ENCODE data around the gene SH3GL1.

Gene SH3GL1

GRCh38 chr19:4372165-4373012, 28.0 kb downstream of the SH3GL1 start:
- no peak for DNase-seq
- no peak overlapping the region for H3K27ac ChIP-seq (ENCODE audit: low read length)
- no peaks in the 10 kb centered on the region for H3K9me2 ChIP-seq (replicated peaks; ENCODE audit: insufficient read depth, low read length)
- H3K36me3 ChIP-seq (replicated peaks; ENCODE audit: insufficient read depth, low read length): no peaks in the 10 kb centered on the region
- no peaks in the 10 kb centered on the region for H3K9me3 ChIP-seq (replicated peaks; ENCODE audit: insufficient read depth, low read length)
- H2AFZ ChIP-seq (ENCODE audit: low read length): no peak overlapping the region
- no peaks in the 10 kb centered on the region for H3K27me3 ChIP-seq (replicated peaks; ENCODE audit: insufficient read depth, low read length)
- peaks cover 22% of the 10 kb centered on the region for H3F3A ChIP-seq (ENCODE audit: insufficient read depth, low read length)
- no peak overlapping the region for H3K4me3 ChIP-seq (ENCODE audit: low read length)
- TF ChIP-seq, protein P1, sequence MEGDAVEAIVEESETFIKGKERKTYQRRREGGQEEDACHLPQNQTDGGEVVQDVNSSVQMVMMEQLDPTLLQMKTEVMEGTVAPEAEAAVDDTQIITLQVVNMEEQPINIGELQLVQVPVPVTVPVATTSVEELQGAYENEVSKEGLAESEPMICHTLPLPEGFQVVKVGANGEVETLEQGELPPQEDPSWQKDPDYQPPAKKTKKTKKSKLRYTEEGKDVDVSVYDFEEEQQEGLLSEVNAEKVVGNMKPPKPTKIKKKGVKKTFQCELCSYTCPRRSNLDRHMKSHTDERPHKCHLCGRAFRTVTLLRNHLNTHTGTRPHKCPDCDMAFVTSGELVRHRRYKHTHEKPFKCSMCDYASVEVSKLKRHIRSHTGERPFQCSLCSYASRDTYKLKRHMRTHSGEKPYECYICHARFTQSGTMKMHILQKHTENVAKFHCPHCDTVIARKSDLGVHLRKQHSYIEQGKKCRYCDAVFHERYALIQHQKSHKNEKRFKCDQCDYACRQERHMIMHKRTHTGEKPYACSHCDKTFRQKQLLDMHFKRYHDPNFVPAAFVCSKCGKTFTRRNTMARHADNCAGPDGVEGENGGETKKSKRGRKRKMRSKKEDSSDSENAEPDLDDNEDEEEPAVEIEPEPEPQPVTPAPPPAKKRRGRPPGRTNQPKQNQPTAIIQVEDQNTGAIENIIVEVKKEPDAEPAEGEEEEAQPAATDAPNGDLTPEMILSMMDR (IDR thresholded peaks at IDR 0.05; ENCODE audit: low read length): no peak
- TF ChIP-seq EZH2 (optimal IDR thresholded peaks at IDR 0.05; ENCODE audit: low read depth, low read length): no peak
- TF ChIP-seq EZH2phosphoT487 (IDR thresholded peaks at IDR 0.05; ENCODE audit: low read length): no peak
- peaks cover 86% of the 10 kb centered on the region for H3K79me2 ChIP-seq (ENCODE audit: low read length)
- no peak overlapping the region for H3K9ac ChIP-seq (ENCODE audit: low read length)
- H3K4me1 ChIP-seq (ENCODE audit: low read length): peaks cover 29% of the 10 kb centered on the region
- H3K4me2 ChIP-seq (ENCODE audit: low read depth, low read length): no peak overlapping the region
- H4K20me1 ChIP-seq (ENCODE audit: insufficient read depth, low read length): peaks cover 7% of the 10 kb centered on the region; the same call in 1 of the 2 replicates

DNA sequence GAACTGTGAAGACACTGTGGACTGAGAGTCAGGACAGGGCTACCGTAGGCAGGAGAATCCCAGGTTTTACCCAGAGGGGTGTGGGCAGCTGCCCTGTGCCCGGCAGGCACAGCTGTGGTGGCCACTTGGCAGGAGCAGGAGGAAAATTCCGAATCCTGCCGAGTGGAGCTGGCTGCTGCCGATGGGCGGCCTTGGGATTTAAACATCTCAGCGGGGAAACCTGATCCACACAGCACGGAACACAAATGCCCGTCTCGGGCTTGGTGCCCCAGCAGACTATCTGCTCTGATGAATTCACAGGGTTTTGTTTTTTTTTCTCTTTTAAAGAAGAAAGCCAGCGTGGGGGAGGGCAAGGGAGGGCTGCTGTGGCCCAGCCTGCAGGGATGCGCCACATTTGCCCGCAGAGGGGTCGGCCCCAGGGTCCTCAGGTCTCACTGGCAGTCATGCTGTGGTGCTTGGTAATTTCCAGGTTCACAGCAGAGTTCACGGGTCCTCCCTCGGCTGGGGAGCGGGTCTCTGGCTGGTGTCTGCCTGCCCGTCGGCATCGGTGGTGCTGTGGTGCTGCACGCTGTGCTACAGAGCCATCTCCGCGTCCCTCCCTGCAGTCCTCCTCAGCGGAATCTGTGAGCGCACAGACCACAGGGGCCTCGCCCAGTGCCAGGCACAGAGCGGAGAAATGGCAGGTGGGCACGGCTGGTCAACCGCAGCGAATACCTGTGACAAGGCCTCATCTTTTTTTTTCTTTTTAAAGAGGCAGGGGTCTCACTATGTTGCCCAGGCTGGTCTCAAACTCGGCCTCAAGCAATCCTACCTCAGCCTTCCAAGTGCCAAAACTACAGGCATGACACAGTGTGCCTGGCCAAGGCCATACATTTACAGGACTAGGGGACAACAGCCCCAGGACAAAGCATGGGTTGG, 28.8 kb downstream of the SH3GL1 start:
- DNase-seq: no peak
- no peak overlapping the region; the same call in 1 of the 2 replicates for H3K9ac ChIP-seq (ENCODE audit: low read length)

GRCh38 chr19:4370418-4371041, 29.8 kb downstream of the SH3GL1 start:
- peaks cover 71% of the 10 kb centered on the region for H3K79me2 ChIP-seq (ENCODE audit: low read length)
- H3K27ac ChIP-seq (ENCODE audit: low read length): peak overlapping the region; percentile 86; the same call in 1 of the 2 replicates
- H3K9me2 ChIP-seq (replicated peaks; ENCODE audit: insufficient read depth, low read length): no peaks in the 10 kb centered on the region
- H3K4me3 ChIP-seq (ENCODE audit: low read length): peak overlapping the region; percentile 62
- TF ChIP-seq, protein P1 (IDR thresholded peaks at IDR 0.05; ENCODE audit: low read length): no peak
- TF ChIP-seq EZH2phosphoT487 (IDR thresholded peaks at IDR 0.05; ENCODE audit: low read length) (no peak), EZH2 (optimal IDR thresholded peaks at IDR 0.05; ENCODE audit: low read depth, low read length) (no peak)
- no peaks in the 10 kb centered on the region; the same call in 1 of the 2 replicates for H4K20me1 ChIP-seq (ENCODE audit: insufficient read depth, low read length)
- DNase-seq: no peak
- H3F3A ChIP-seq (ENCODE audit: insufficient read depth, low read length): peaks cover 22% of the 10 kb centered on the region
- H2AFZ ChIP-seq (ENCODE audit: low read length): no peak overlapping the region
- no peaks in the 10 kb centered on the region for H3K9me3 ChIP-seq (replicated peaks; ENCODE audit: insufficient read depth, low read length)
- H3K4me1 ChIP-seq (ENCODE audit: low read length): peaks cover 29% of the 10 kb centered on the region
- peak overlapping the region; percentile 74; the same call in 1 of the 2 replicates for H3K9ac ChIP-seq (ENCODE audit: low read length)
- H3K36me3 ChIP-seq (replicated peaks; ENCODE audit: insufficient read depth, low read length): no peaks in the 10 kb centered on the region
- no peaks in the 10 kb centered on the region for H3K27me3 ChIP-seq (replicated peaks; ENCODE audit: insufficient read depth, low read length)
- peak overlapping the region; percentile 100 for H3K4me2 ChIP-seq (ENCODE audit: low read depth, low read length)

More for the DNA sequence above, 28.8 kb downstream of the SH3GL1 start:
- Histone ChIP-seq H3K36me3 (replicated peaks; ENCODE audit: insufficient read depth, low read length) (no peaks in the 10 kb centered on the region), H3K9me2 (replicated peaks; ENCODE audit: insufficient read depth, low read length) (no peaks in the 10 kb centered on the region), H3K4me2 (ENCODE audit: low read depth, low read length) (peak overlapping the region; percentile 100), H3K4me3 (ENCODE audit: low read length) (no peak overlapping the region), H3K27me3 (replicated peaks; ENCODE audit: insufficient read depth, low read length) (no peaks in the 10 kb centered on the region), H3K79me2 (ENCODE audit: low read length) (peaks cover 80% of the 10 kb centered on the region), H3F3A (ENCODE audit: insufficient read depth, low read length) (peaks cover 22% of the 10 kb centered on the region), H2AFZ (ENCODE audit: low read length) (no peak overlapping the region), H3K9me3 (replicated peaks; ENCODE audit: insufficient read depth, low read length) (no peaks in the 10 kb centered on the region), H3K27ac (ENCODE audit: low read length) (no peak overlapping the region), H3K4me1 (ENCODE audit: low read length) (peaks cover 29% of the 10 kb centered on the region), H4K20me1 (ENCODE audit: insufficient read depth, low read length) (peaks cover 7% of the 10 kb centered on the region; the same call in 1 of the 2 replicates)
- TF ChIP-seq, protein P1 (IDR thresholded peaks at IDR 0.05; ENCODE audit: low read length): no peak
- TF ChIP-seq EZH2 (optimal IDR thresholded peaks at IDR 0.05; ENCODE audit: low read depth, low read length) (no peak), EZH2phosphoT487 (IDR thresholded peaks at IDR 0.05; ENCODE audit: low read length) (no peak)
